ENCODE data around the gene WNT4.

DNA sequence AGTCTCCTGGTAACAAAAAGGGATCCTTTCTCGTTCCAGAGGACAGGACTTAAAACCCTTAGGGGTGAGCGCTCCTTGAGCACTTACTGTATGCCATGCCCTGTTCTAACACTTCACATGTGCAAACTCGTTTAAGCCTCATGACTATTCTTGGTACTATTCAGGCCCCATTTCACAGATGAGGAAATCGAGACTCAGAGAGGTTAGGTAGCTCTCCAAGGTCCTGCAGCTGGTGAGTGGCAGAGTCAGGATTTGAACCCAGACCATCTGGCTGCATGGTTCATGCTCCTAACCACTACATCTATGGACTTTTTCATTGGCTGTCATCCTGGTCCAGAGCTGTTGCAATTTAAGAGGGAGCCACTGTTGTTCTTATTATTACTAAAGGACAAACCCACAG lies 46.7 kb upstream of the WNT4 start:
- TF ChIP-seq, protein P1, sequence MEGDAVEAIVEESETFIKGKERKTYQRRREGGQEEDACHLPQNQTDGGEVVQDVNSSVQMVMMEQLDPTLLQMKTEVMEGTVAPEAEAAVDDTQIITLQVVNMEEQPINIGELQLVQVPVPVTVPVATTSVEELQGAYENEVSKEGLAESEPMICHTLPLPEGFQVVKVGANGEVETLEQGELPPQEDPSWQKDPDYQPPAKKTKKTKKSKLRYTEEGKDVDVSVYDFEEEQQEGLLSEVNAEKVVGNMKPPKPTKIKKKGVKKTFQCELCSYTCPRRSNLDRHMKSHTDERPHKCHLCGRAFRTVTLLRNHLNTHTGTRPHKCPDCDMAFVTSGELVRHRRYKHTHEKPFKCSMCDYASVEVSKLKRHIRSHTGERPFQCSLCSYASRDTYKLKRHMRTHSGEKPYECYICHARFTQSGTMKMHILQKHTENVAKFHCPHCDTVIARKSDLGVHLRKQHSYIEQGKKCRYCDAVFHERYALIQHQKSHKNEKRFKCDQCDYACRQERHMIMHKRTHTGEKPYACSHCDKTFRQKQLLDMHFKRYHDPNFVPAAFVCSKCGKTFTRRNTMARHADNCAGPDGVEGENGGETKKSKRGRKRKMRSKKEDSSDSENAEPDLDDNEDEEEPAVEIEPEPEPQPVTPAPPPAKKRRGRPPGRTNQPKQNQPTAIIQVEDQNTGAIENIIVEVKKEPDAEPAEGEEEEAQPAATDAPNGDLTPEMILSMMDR (conservative IDR thresholded peaks at IDR 0.05 in 1 of 2, IDR thresholded peaks at IDR 0.05 in 1 of 2; ENCODE audit: extremely low read depth in 1 of 2, insufficient read depth in 1 of 2, low read depth in 1 of 2, low read length in 2 of 2) = no peak
- TF ChIP-seq EZH2 (IDR thresholded peaks at IDR 0.05; ENCODE audit: borderline replicate concordance, low read length) = no peak
